ENCODE measurements around the gene TCF7L1.

DNA sequence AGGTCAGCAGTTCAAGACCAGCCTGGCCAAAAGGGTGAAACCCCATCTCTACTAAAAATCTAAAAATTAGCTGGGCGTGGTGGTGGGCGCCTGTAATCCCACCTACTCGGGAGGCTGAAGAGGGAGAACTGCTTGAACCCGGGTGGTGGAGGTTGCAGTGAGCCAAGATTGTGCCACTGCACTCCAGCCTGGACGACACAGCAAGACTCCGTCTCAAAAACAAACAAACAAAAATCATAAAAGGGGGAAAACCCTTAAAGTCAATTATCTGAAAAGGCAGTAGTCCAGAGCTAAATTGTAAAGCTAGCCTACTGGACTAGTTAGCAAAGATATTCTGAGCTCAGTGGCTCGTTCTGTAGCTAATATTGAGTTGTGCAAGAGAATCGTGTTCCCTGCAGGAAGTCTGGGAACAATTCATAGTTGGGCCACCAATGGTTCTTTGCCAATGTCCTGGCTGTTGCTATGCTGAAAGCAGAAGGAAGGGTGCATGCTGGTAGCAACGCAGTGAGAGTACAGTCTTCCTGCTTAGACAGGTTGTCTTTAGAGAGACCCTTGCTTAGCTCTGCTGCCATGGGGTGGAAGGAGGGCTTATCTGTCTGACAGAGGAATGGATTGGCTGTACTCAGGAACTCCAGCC is 190.3 kb downstream of the TCF7L1 start:
- no peak for TF ChIP-seq CHD2 (IDR thresholded peaks at IDR 0.05; ENCODE audit: low read length, partially characterized antibody)
- no peak for TF ChIP-seq JUND (IDR thresholded peaks at IDR 0.05)

All from SK-N-SH (cell line).